Measurements from ENCODE around the gene FKBP11.
"Not testable (repeated sequence)": the region's sequence is repeated elsewhere in the genome, so short reads cannot be mapped to it uniquely, and the experiment has no call there.

The FKBP11 gene

DNA sequence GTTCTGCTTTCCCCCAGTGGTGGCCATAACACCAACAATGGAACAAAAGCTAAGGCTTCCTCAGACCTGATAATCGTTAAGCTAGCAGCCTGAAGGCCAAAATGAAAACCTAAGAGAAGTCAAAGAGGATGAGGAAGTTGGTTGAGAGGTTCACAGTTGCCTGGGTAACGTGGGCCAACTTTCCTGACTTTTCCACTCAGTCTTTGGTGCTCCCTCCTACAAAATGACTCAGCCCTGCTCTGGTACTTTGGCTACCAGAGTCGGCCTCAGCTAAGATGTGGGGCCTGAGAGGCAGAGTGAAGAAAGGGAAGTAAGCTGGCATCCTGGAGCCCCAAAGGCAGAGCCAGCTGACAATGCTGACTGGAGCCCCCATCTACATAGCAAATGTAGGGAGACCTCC is 14.9 kb upstream of the FKBP11 start:
- no peak for TF ChIP-seq POLR2A (IDR thresholded peaks at IDR 0.05; ENCODE audit: low read depth, low read length)
- FAIRE-seq (no peak), DNase-seq (ENCODE audit: insufficient read length, low spot score) (no peak)

GRCh38 chr12:48938805-48939204 is 13.5 kb upstream of the FKBP11 start:
- no peak for TF ChIP-seq POLR2A (IDR thresholded peaks at IDR 0.05; ENCODE audit: low read depth, low read length)
- FAIRE-seq (no peak), DNase-seq (ENCODE audit: insufficient read length, low spot score) (no peak)

DNA sequence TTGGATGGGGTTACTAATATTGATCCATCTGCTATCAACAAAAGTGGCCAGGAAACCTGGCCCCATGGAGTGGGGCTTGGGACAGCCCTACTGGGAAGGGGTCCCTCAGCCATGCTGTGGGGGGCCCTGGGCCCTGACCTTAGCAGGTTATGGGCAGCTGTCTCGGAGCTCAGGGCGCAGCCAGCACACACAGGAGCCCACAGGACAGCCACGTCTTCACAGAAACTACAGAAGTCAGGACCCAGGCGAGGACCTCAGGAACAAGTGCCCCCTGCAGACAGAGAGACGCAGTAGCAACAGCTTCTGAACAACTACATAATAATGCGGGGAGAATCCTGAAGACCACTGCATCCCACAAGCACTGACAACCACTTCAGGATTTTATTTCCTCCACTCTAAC is 11.9 kb upstream of the FKBP11 start:
- no peak for DNase-seq (ENCODE audit: insufficient read length, low spot score)
- no peak for TF ChIP-seq POLR2A (IDR thresholded peaks at IDR 0.05; ENCODE audit: low read depth, low read length)
- no peak for FAIRE-seq

DNA sequence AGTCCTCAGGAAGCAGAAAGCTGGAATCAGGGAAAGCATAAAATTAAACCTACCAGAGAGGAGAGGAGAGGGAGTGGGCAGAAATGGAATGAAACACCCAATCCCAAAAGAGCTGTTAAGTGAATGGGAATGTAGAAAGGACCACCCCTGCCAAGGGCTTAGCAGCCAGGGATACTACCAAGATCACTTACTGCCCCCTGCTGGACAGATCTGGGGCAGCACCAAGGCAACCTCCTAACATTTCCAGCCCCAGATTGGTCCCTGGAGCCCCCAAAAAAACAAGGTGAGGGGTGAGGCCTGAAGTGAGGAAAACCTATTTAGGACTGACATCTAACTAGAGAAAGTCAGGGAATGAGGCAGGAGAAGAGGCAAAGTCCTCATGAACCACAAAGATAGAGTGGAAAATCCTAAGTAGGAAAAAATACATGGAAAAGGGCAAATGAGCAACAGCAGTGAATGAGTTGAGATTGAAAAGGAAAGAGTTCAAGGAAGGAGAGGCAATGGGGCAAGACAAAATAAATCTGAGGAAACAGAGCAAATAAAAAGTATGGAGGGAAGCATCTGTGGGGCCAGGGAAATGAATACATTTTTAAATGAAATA is 11.2 kb upstream of the FKBP11 start:
- no peak for TF ChIP-seq POLR2A (IDR thresholded peaks at IDR 0.05; ENCODE audit: low read depth, low read length)
- DNase-seq (ENCODE audit: insufficient read length, low spot score) (peak; percentile 69), FAIRE-seq (no peak)

- no peak for DNase-seq (ENCODE audit: insufficient read length, low spot score)
- FAIRE-seq = no peak
Measured at GRCh38 chr12:48934312-48934706, 9.0 kb upstream of the FKBP11 start.

GRCh38 chr12:48933664-48934311 is 8.5 kb upstream of the FKBP11 start:
- DNase-seq (ENCODE audit: insufficient read length, low spot score) = no peak
- no peak for FAIRE-seq
- TF ChIP-seq POLR2A (IDR thresholded peaks at IDR 0.05; ENCODE audit: low read depth, low read length) = no peak

More at GRCh38 chr12:48934312-48934706, 9.0 kb upstream of the FKBP11 start:
- TF ChIP-seq POLR2A (IDR thresholded peaks at IDR 0.05; ENCODE audit: low read depth, low read length) = no peak

DNA sequence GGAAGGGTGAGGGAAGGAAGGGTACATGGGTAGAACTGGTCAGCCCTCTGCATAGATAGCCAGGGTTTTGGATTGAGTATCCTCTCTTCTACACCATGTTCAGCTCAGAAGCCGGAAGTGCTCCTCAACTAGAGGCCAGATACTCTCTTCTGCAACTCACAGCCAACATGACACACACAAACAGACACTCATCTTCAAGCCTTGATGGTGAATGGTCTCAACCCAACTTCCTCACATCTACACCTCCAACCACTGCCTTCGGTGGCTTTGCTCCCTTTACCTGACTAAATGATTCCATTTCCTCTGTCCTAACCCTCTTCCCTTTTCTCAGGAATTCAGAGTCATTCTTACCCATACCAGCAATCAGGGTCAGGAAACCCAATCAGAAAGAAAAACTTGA is 7.6 kb upstream of the FKBP11 start:
- FAIRE-seq (no peak), DNase-seq (ENCODE audit: insufficient read length, low spot score) (no peak)
- TF ChIP-seq POLR2A (IDR thresholded peaks at IDR 0.05; ENCODE audit: low read depth, low read length) = no peak

- DNase-seq (ENCODE audit: insufficient read length, low spot score) (no peak), FAIRE-seq (no peak)
- TF ChIP-seq POLR2A (IDR thresholded peaks at IDR 0.05; ENCODE audit: low read depth, low read length) = no peak
Measured at GRCh38 chr12:48930475-48930874, 5.2 kb upstream of the FKBP11 start.

GRCh38 chr12:48929551-48929950 is 4.3 kb upstream of the FKBP11 start:
- TF ChIP-seq POLR2A (IDR thresholded peaks at IDR 0.05; ENCODE audit: low read depth, low read length) = no peak
- no peak for DNase-seq (ENCODE audit: insufficient read length, low spot score)

GRCh38 chr12:48927261-48927660 is 2.0 kb upstream of the FKBP11 start:
- no peak for TF ChIP-seq POLR2A (IDR thresholded peaks at IDR 0.05; ENCODE audit: low read depth, low read length)
- DNase-seq (ENCODE audit: insufficient read length, low spot score) (no peak), FAIRE-seq (no peak)

More at GRCh38 chr12:48929551-48929950, 4.3 kb upstream of the FKBP11 start:
- FAIRE-seq = no peak

DNA sequence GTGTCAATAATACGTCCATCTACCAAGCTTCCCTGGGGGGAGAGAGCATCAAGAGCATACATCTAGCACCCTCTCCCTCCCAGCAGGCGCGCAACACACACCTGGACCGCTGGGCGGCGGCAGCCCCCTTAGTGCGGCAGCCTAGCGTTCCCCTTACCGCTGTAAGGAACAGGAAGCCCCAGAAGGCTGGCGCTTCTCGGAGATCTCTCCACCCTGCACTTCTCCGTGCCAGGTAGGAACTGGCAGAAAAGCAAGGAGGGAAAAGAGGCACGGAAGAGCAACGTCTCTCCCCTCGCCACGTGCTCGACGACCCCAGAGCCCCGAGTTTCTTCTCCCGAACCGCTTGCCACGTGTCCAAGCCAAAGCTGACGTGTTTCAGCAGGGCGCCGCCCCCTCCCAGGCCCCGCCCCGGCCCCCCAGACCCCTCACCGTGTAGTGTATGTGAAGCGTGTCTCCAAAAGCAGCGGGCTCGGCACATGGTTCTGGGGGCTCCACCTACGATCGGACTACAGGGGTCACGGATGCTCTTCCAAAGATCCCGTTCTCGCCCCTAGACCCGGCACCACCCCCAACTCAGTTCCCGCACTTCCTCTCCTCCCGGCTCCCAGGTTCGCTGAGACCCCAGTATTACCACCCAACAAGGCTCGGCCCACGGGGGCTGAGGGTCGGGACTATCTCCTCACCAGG is 532 bp downstream of the FKBP11 start:
- no peak for TF ChIP-seq POLR2A (IDR thresholded peaks at IDR 0.05; ENCODE audit: low read depth, low read length)
- DNase-seq (ENCODE audit: insufficient read length, low spot score) = no peak
- FAIRE-seq = no peak

GRCh38 chr12:48923117-48923516 is 2.2 kb downstream of the FKBP11 start:
- FAIRE-seq (no peak), DNase-seq (ENCODE audit: insufficient read length, low spot score) (no peak)
- no peak for TF ChIP-seq POLR2A (IDR thresholded peaks at IDR 0.05; ENCODE audit: low read depth, low read length)

GRCh38 chr12:48917857-48918537 is 7.3 kb downstream of the FKBP11 start:
- FAIRE-seq = no peak
- no peak for DNase-seq (ENCODE audit: insufficient read length, low spot score)
- TF ChIP-seq POLR2A (IDR thresholded peaks at IDR 0.05; ENCODE audit: low read depth, low read length) = no peak

DNA sequence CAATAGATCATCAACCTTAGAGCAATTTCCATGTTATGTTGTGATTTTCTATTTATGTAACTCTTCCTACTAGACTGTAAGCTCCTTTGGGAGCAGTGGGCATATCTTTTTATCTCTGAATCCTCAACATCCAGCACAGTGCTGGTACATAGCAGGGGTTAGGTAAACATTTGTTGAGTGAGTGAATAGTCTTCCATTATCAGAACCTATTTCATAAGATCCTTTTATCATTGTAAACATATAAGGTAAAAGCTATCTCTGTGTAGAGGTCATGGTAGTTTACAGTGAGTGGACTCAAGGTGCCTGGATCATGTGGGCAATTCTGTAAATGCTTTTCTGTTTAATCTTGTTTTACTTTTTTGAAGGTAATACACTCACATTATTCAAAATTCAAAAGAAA is 15.1 kb downstream of the FKBP11 start:
- FAIRE-seq (no peak), DNase-seq (ENCODE audit: insufficient read length, low spot score) (no peak)
- no peak for TF ChIP-seq POLR2A (IDR thresholded peaks at IDR 0.05; ENCODE audit: low read depth, low read length)

DNA sequence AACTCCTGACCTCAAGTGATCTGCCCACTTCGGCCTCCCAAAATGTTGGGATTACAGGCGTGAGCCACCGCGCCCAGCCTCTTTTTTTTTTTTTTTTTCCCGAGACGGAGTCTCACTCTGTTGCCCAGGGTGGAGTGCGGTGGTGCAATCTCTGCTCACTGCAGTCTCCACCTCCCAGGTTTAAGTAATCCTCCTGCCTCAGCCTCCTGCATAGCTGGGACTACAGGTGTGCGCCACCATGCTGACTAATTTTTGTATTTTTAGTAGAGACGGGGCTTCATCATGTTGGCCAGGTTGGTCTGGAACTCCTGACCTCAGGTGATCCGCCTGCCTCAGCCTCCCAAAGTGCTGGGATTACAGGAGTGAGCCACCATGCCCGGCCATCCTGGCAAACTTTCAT is 15.6 kb downstream of the FKBP11 start:
- DNase-seq (ENCODE audit: insufficient read length, low spot score); FAIRE-seq: not testable (repeated sequence)

Measured in H54 (cell line).